ENCODE data around the gene UBE2H. TPM values are rescaled to one million over a fixed set of nuclear protein-coding genes. Genes with fewer than 3 reads are reported as not detected.
"Not testable (repeated sequence)": the region's sequence is repeated elsewhere in the genome, so short reads cannot be mapped to it uniquely, and the experiment has no call there.

UBE2H gene
- total RNA-seq, 4 donors from 2014 or later: 82.7 to 162 (median 103) TPM

DNA sequence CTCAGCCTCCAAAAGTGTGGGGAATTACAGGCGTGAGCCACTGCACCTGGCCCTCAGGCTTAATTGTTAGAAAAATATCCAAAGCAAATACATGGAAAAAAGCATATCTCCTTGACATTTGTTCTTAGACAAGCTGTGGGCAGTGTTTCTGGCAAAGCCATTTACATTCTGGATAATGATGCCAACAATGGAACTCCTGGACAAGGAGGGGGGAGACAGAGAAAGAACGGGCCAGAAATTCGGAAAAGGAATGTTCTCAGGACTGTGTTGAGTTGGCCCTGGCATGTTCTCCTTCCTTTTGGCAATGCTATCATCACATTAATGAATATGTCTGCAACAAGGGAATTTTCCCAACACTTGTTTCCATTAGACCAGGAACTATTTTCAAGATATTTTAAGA, 88.7 kb downstream of the UBE2H start:
- Histone ChIP-seq H3K9me3 (no peaks in the 10 kb centered on the region), H3K27ac (peak overlapping the region; percentile 58 to 78 (median 72)), H3K4me3 (no peak overlapping the region), H3K36me3 (no peaks in the 10 kb centered on the region), H3K27me3 (no peaks in the 10 kb centered on the region), H3K4me1 (peaks cover 85 to 86% of the 10 kb centered on the region in 2 donors)
- intact Hi-C loops (cut with DNase I; ENCODE audit: low total_unique reads): no loop called here
- TF ChIP-seq, protein P1, sequence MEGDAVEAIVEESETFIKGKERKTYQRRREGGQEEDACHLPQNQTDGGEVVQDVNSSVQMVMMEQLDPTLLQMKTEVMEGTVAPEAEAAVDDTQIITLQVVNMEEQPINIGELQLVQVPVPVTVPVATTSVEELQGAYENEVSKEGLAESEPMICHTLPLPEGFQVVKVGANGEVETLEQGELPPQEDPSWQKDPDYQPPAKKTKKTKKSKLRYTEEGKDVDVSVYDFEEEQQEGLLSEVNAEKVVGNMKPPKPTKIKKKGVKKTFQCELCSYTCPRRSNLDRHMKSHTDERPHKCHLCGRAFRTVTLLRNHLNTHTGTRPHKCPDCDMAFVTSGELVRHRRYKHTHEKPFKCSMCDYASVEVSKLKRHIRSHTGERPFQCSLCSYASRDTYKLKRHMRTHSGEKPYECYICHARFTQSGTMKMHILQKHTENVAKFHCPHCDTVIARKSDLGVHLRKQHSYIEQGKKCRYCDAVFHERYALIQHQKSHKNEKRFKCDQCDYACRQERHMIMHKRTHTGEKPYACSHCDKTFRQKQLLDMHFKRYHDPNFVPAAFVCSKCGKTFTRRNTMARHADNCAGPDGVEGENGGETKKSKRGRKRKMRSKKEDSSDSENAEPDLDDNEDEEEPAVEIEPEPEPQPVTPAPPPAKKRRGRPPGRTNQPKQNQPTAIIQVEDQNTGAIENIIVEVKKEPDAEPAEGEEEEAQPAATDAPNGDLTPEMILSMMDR (IDR thresholded peaks at IDR 0.05 in 4 of 5, conservative IDR thresholded peaks at IDR 0.05 in 1 of 5): no peak
- TF ChIP-seq POLR2A (IDR thresholded peaks at IDR 0.05): no peak
- in situ Hi-C loops (cut with MboI; ENCODE audit: low sequenced_read_pairs in 4 of 4): no loop called here
- ATAC-seq (peak; percentile 49 to 62), DNase-seq (no peak)

DNA sequence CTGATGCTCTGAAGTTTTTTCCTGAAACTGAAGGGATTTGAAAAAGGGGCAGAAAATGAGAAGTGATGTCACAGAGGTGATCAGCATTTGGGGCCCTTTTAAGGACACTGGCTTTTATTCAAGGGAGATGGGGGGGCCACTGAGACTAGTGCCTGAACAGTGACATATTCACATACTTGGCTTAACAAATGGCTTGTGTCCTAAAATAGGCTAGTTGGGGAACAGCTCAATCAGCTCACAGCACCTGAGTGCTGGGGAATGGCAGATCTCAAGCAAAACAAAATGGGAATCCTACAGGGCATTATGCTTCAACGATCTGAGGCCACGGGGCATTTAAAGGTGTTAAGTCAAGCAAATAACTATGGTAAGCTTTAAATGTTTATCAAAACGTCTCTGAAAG, 90.1 kb downstream of the UBE2H start:
- intact Hi-C loops (cut with DNase I; ENCODE audit: low total_unique reads) (no loop called here), in situ Hi-C loops (cut with MboI; ENCODE audit: low sequenced_read_pairs in 4 of 4) (no loop called here)
- no peaks in the 10 kb centered on the region for H3K27me3 ChIP-seq

DNA sequence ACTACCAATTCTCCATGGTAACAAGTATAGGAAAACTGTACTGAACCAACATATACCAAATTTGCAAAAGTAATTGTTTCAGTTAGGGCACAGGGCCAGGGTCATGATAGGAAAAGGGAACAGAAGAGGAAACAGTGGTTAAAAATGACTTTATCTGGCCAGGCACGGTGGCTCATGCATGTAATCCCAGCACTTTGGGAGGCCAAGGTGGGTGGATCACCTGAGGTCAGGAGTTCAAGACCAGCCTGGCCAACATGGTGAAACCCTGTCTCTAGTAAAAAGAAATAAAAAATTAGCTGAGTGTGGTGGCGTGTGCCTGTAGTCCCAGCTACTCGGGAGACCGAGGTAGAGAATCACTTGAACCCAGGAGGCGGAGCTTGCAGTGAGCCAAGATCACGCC, 92.0 kb downstream of the UBE2H start:
- H3K36me3 ChIP-seq; H3K9me3 ChIP-seq; DNase-seq; in situ Hi-C loops (cut with MboI; ENCODE audit: low sequenced_read_pairs in 4 of 4); H3K4me3 ChIP-seq; ATAC-seq; intact Hi-C loops (cut with DNase I; ENCODE audit: low total_unique reads); H3K27me3 ChIP-seq: not testable (repeated sequence)
- Histone ChIP-seq H3K4me1 (peaks cover 71 to 78% of the 10 kb centered on the region in 2 donors), H3K27ac (peak overlapping the region in 3 of 4 donors; percentile 7 to 76 (median 10))

More for the DNA sequence above, 90.1 kb downstream of the UBE2H start:
- H3K9me3 ChIP-seq: no peaks in the 10 kb centered on the region
- H3K4me3 ChIP-seq: no peak overlapping the region
- H3K27ac ChIP-seq: peak overlapping the region; percentile 58 to 78 (median 72)
- no peak for DNase-seq
- no peaks in the 10 kb centered on the region for H3K36me3 ChIP-seq
- H3K4me1 ChIP-seq: peaks cover 84 to 88% of the 10 kb centered on the region in 2 donors
- ATAC-seq: peak; percentile 37 to 40
- TF ChIP-seq POLR2A (IDR thresholded peaks at IDR 0.05): no peak
- TF ChIP-seq, protein P1 (IDR thresholded peaks at IDR 0.05 in 4 of 5, conservative IDR thresholded peaks at IDR 0.05 in 1 of 5): no peak

DNA sequence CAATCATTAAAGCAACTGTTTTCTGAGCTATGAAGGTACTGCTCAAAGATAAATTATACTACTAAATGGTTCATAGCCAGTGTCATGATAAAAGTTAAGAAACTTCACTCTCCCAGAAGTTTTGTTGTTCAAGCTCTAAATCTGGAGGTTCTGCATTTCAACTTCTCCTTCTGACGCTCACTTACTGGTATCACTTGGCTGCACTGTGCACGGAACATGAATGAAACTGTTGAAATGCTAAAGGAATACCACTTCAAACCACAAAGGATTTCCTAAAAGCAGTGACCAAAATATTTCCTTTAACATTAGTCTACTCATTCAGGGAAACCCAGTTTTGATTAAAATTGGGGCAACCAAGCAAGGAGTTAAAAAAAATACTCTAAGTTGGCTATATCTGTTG, 93.6 kb downstream of the UBE2H start:
- intact Hi-C loops (cut with DNase I; ENCODE audit: low total_unique reads): no loop called here
- in situ Hi-C loops (cut with MboI; ENCODE audit: low sequenced_read_pairs in 4 of 4): no loop called here
- ATAC-seq: no peak
- peaks cover 67 to 71% of the 10 kb centered on the region in 2 donors for H3K4me1 ChIP-seq
- H3K27me3 ChIP-seq: no peaks in the 10 kb centered on the region
- no peak overlapping the region for H3K4me3 ChIP-seq
- H3K9me3 ChIP-seq: no peaks in the 10 kb centered on the region
- DNase-seq: no peak
- H3K27ac ChIP-seq: peak overlapping the region in 2 of 4 donors; percentile 10 to 32
- H3K36me3 ChIP-seq: no peaks in the 10 kb centered on the region
- TF ChIP-seq POLR2A (IDR thresholded peaks at IDR 0.05): no peak
- TF ChIP-seq, protein P1 (IDR thresholded peaks at IDR 0.05 in 4 of 5, conservative IDR thresholded peaks at IDR 0.05 in 1 of 5): no peak

GRCh38 chr7:129858490-129858889, 94.3 kb downstream of the UBE2H start:
- no peak overlapping the region for H3K4me3 ChIP-seq
- no peaks in the 10 kb centered on the region for H3K9me3 ChIP-seq
- ATAC-seq (no peak), DNase-seq (no peak)
- in situ Hi-C loops (cut with MboI; ENCODE audit: low sequenced_read_pairs in 4 of 4): no loop called here
- TF ChIP-seq, protein P1 (IDR thresholded peaks at IDR 0.05 in 4 of 5, conservative IDR thresholded peaks at IDR 0.05 in 1 of 5): no peak
- no peak for TF ChIP-seq POLR2A (IDR thresholded peaks at IDR 0.05)
- H3K36me3 ChIP-seq: no peaks in the 10 kb centered on the region
- H3K27me3 ChIP-seq: no peaks in the 10 kb centered on the region
- H3K27ac ChIP-seq: peak overlapping the region in 2 of 4 donors; percentile 10 to 32
- intact Hi-C loops (cut with DNase I; ENCODE audit: low total_unique reads): no loop called here
- peaks cover 65 to 71% of the 10 kb centered on the region in 2 donors for H3K4me1 ChIP-seq
